Measurements from ENCODE around the gene IL33. TPM values are rescaled to one million over a fixed set of nuclear protein-coding genes. Genes with fewer than 3 reads are reported as not detected.

The IL33 gene
- total RNA-seq, 2 experiments from 2014 or later, result not detected

Other genes with a start within 250 kb of the IL33 start
- gene RANBP6, start 200.2 kb upstream of the IL33 start, total RNA-seq (2014; rRNA removed; shearing (Covaris generic)), result 23.9 and 28.4 TPM in 2 replicates
- 23.1 and 24.1 TPM in 2 replicates for gene RANBP6, start 200.2 kb upstream of the IL33 start, total RNA-seq (2022)
- not detected in 2 replicates for gene TPD52L3, start 112.6 kb downstream of the IL33 start, total RNA-seq (2014; rRNA removed; shearing (Covaris generic))
- gene TPD52L3, start 112.6 kb downstream of the IL33 start, total RNA-seq (2022), result not detected in 2 replicates
- gene UHRF2, start 197.4 kb downstream of the IL33 start, total RNA-seq (2014; rRNA removed; shearing (Covaris generic)), result 76.1 and 76.6 TPM in 2 replicates
- 70.1 and 92.0 TPM in 2 replicates for gene UHRF2, start 197.4 kb downstream of the IL33 start, total RNA-seq (2022)